Tibial nerve (tissue), 4 donors: ENCODE measurements around the gene CTXN1. TPM values are rescaled to one million over a fixed set of nuclear protein-coding genes. Genes with fewer than 3 reads are reported as not detected.

Source experiments
- DNase-seq, 2 donors: peaks; one replicate each; pipeline ENCODE4 v3.0.0-alpha.2; 2019; ENCODE audit warnings: low spot score in 2 of 2
- H3K27ac ChIP-seq, 4 donors: fragments of 200-600 bp; sonication (generic) in 3 of 4; one replicate each; pipeline ENCODE4 v1.5.1; 2017 to 2019; ENCODE audit warnings: mild to moderate bottlenecking in 1 of 4
- H3K27me3 ChIP-seq, 2 donors: fragments of 200-600 bp; sonication (generic) in 1 of 2; one replicate each; pipeline versions ENCODE4 v1.5.1 to v1.6.0; 2017 to 2019
- H3K36me3 ChIP-seq, 3 donors: fragments of 200-600 bp; sonication (generic); one replicate each; pipeline ENCODE4 v1.5.1; 2018 to 2019
- H3K4me1 ChIP-seq, 4 donors: fragments of 200-600 bp; sonication (generic) in 3 of 4; one replicate each; pipeline ENCODE4 v1.5.1; 2017 to 2019
- H3K4me3 ChIP-seq, 4 donors: fragments of 200-600 bp; sonication (generic) in 3 of 4; one replicate each; pipeline ENCODE4 v1.5.1; 2017 to 2019; ENCODE audit warnings: mild to moderate bottlenecking in 1 of 4, moderate library complexity in 1 of 4
- H3K9me3 ChIP-seq, 4 donors: fragments of 200-600 bp; sonication (generic) in 3 of 4; one replicate each; pipeline ENCODE4 v1.5.1; 2017 to 2019
- EP300 ChIP-seq, 2 donors: sonication (generic); formaldehyde crosslinking; IDR thresholded peaks; one replicate each; pipeline ENCODE4 v1.6.1; 2017; ENCODE audit warnings: antibody characterized with exemption in 2 of 2, mild to moderate bottlenecking in 1 of 2
- POLR2A ChIP-seq, 2 donors: fragments of 450-650 bp; IDR thresholded peaks; one replicate each; pipeline ENCODE4 v1.6.1; 2017; ENCODE audit warnings: antibody characterized with exemption in 2 of 2, mild to moderate bottlenecking in 2 of 2, moderate library complexity in 2 of 2
- WGBS, 2 donors: methylation state at CpG; one replicate each; pipeline ENCODE4 v1.1.5; 2018; 5-methylcytosine and 5-hydroxymethylcytosine counted together
- total RNA-seq, 4 donors: library from RNA; depleted of rRNA; stranded (reverse); fragments of >200 nt; gene quantifications; one replicate each; pipeline ENCODE4 v1.1.0, GENCODE V29; 2016
- TF ChIP-seq, protein P1 (sequence below), 5 experiments: fragments of 200-600 bp in 3 of 5; fragments of 450-650 bp in 2 of 5; sonication (generic) in 3 of 5; IDR thresholded peaks; one replicate each; pipeline ENCODE4 v1.5.1; 2016 to 2019; ENCODE audit warnings: antibody characterized with exemption in 5 of 5, mild to moderate bottlenecking in 3 of 5, moderate library complexity in 2 of 5

The CTXN1 gene
- total RNA-seq, 4 donors from 2014 or later: 0.66 to 7.2 (median 3.0) TPM

DNA sequence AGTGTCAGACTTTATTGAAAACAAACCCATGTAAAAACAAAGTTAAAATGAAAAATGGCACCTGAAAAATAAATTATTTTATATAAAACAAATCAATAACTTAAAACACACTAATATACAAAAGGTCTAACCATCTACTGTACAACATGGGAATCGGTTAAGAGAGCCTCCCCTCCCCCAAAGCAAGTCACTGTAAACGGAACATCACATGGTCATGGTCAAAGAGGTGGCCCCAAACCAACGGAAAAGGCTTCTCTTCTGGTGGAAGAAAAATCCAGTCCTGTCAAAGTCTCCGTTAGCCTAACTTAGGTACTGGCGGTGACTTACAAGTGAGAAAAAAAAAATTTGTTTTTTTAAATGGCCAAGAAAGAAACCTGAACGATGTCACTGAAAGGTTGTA lies 33.3 kb upstream of the CTXN1 start:
- TF ChIP-seq EP300 (IDR thresholded peaks at IDR 0.05): no peak
- TF ChIP-seq, protein P1, sequence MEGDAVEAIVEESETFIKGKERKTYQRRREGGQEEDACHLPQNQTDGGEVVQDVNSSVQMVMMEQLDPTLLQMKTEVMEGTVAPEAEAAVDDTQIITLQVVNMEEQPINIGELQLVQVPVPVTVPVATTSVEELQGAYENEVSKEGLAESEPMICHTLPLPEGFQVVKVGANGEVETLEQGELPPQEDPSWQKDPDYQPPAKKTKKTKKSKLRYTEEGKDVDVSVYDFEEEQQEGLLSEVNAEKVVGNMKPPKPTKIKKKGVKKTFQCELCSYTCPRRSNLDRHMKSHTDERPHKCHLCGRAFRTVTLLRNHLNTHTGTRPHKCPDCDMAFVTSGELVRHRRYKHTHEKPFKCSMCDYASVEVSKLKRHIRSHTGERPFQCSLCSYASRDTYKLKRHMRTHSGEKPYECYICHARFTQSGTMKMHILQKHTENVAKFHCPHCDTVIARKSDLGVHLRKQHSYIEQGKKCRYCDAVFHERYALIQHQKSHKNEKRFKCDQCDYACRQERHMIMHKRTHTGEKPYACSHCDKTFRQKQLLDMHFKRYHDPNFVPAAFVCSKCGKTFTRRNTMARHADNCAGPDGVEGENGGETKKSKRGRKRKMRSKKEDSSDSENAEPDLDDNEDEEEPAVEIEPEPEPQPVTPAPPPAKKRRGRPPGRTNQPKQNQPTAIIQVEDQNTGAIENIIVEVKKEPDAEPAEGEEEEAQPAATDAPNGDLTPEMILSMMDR (IDR thresholded peaks at IDR 0.05): no peak
- no peak for TF ChIP-seq POLR2A (IDR thresholded peaks at IDR 0.05)
- 63 to 66% methylated on average over 6 of the region's 6 CpGs for WGBS, 2 donors
- DNase-seq: no peak
- H3K27ac ChIP-seq: no peak overlapping the region
- no peaks in the 10 kb centered on the region for H3K27me3 ChIP-seq
- peaks cover 0 to 6% (median 0%) of the 10 kb centered on the region in 4 donors for H3K4me1 ChIP-seq
- no peaks in the 10 kb centered on the region for H3K9me3 ChIP-seq
- peaks cover 0 to 56% (median 10%) of the 10 kb centered on the region in 3 donors for H3K36me3 ChIP-seq
- no peak overlapping the region for H3K4me3 ChIP-seq

DNA sequence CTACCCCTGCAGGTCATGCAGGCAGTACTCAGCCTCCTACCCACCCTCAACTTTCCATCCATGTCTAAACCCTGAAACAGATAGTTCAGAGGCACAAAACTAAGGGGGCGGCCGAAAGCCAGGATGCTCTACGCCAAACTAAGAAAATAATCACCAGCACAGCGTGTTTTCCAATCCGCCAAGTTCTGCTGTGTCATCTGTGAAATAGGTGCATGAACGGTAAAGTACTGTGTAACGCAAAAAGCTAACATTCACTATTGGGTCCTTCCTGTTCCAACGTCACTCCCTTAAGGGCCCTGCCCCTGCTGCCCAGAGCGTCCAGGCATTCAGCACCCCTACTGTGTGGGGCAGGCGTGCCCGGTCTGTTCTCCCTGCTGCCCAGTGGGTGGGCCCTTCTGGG lies 29.8 kb upstream of the CTXN1 start:
- Histone ChIP-seq H3K4me1 (peaks cover 0 to 12% (median 0%) of the 10 kb centered on the region in 4 donors), H3K36me3 (peaks cover 0 to 23% (median 0%) of the 10 kb centered on the region in 3 donors), H3K27me3 (no peaks in the 10 kb centered on the region), H3K27ac (no peak overlapping the region), H3K4me3 (no peak overlapping the region), H3K9me3 (no peaks in the 10 kb centered on the region)
- DNase-seq: no peak
- 81 to 85% methylated on average over 11 of the region's 11 CpGs for WGBS, 2 donors
- TF ChIP-seq EP300 (IDR thresholded peaks at IDR 0.05): no peak
- TF ChIP-seq POLR2A (IDR thresholded peaks at IDR 0.05): no peak
- TF ChIP-seq, protein P1 (IDR thresholded peaks at IDR 0.05): no peak

DNA sequence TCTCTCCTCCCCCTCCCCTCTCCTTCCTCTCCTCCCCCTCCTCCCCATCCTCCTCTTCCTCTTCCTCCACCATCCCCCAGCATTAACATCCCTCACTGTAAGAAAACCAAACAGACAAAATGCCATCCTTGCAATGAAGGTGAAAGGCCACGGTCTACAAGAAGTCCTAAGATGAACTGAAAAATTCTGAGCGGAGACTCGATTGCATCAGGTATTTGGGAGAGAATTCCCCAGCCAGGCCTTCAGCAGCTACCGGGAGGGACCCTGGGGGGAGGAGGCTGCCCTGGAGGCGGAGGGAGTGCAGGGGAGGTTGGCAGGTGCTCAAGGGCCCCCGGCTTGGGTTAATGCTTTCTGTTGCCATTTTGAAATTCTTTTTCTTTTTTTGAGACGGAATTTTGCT lies 27.6 kb upstream of the CTXN1 start:
- TF ChIP-seq POLR2A (IDR thresholded peaks at IDR 0.05): no peak
- TF ChIP-seq, protein P1 (IDR thresholded peaks at IDR 0.05): no peak
- TF ChIP-seq EP300 (IDR thresholded peaks at IDR 0.05): no peak
- no peak for DNase-seq
- Histone ChIP-seq H3K4me1 (peaks cover 0 to 6% (median 0%) of the 10 kb centered on the region in 4 donors), H3K9me3 (no peaks in the 10 kb centered on the region), H3K4me3 (no peak overlapping the region), H3K27ac (no peak overlapping the region), H3K27me3 (no peaks in the 10 kb centered on the region), H3K36me3 (peaks cover 0 to 13% (median 0%) of the 10 kb centered on the region in 3 donors)
- WGBS, 2 donors: 64 to 70% methylated on average over 7 of the region's 7 CpGs

DNA sequence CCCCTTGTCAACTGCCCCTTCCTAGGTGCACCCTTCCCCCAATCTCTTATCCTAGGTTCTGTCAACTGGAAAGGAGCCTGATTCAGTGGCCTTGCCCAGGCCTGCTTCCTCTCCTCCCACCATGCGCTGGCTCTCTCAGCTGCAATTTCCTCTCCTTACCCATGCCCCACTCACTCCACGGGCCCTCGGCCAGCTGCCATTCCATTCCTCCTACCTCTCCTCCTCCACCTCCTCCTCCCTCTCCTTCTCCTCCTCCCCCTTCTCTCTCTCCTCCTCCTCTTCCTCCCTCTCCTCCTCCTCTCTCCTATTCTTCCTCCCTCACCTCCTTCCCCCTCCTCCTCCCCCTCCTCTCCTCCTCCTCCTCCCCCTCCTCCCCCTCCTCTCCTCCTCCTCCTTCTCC lies 27.1 kb upstream of the CTXN1 start:
- DNase-seq: no peak
- no peak for TF ChIP-seq POLR2A (IDR thresholded peaks at IDR 0.05)
- TF ChIP-seq EP300 (IDR thresholded peaks at IDR 0.05): no peak
- TF ChIP-seq, protein P1 (IDR thresholded peaks at IDR 0.05): no peak
- H3K9me3 ChIP-seq: no peaks in the 10 kb centered on the region
- no peaks in the 10 kb centered on the region for H3K27me3 ChIP-seq
- peaks cover 0 to 6% (median 0%) of the 10 kb centered on the region in 4 donors for H3K4me1 ChIP-seq
- H3K4me3 ChIP-seq: no peak overlapping the region
- H3K36me3 ChIP-seq: peaks cover 0 to 8% (median 0%) of the 10 kb centered on the region in 3 donors
- H3K27ac ChIP-seq: no peak overlapping the region
- 15 to 16% methylated on average over 3 of the region's 3 CpGs for WGBS, 2 donors

DNA sequence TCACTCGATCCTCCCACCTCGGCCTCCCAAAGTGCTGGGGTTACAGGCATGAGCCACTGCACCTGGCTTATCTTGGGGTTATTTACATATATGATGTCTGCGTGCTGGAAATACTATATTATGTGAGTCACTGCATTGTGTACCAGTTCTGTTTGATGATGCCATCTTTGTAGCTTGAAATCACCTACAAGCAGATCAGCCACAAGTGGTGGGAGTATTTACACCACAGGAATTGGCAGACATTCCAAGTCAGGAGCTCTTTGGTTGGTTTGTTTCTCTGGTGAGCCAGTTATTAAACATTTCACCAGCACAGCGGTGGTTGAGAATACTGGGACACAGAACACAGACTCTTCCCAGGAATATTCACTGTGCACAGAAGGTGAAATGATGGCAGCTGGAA lies 22.0 kb upstream of the CTXN1 start:
- no peaks in the 10 kb centered on the region for H3K36me3 ChIP-seq
- H3K4me3 ChIP-seq: no peak overlapping the region
- peaks cover 0 to 12% (median 0%) of the 10 kb centered on the region in 4 donors for H3K4me1 ChIP-seq
- no peaks in the 10 kb centered on the region for H3K9me3 ChIP-seq
- TF ChIP-seq EP300 (IDR thresholded peaks at IDR 0.05) (no peak), POLR2A (IDR thresholded peaks at IDR 0.05) (no peak)
- TF ChIP-seq, protein P1 (IDR thresholded peaks at IDR 0.05): no peak
- no peak for DNase-seq
- H3K27ac ChIP-seq: no peak overlapping the region
- WGBS, 2 donors: 96 to 98% methylated on average over 4 of the region's 4 CpGs
- no peaks in the 10 kb centered on the region for H3K27me3 ChIP-seq
